NCI-H2029 treated with DMSO at 0.1 percent for 48 hours (cell line): ENCODE data around the gene PIM3.

Experiments used
- DNase-seq: peaks from one replicate; lab custom pipeline; 2025; lab: John Stamatoyannopoulos, UW

PIM3 gene

DNA sequence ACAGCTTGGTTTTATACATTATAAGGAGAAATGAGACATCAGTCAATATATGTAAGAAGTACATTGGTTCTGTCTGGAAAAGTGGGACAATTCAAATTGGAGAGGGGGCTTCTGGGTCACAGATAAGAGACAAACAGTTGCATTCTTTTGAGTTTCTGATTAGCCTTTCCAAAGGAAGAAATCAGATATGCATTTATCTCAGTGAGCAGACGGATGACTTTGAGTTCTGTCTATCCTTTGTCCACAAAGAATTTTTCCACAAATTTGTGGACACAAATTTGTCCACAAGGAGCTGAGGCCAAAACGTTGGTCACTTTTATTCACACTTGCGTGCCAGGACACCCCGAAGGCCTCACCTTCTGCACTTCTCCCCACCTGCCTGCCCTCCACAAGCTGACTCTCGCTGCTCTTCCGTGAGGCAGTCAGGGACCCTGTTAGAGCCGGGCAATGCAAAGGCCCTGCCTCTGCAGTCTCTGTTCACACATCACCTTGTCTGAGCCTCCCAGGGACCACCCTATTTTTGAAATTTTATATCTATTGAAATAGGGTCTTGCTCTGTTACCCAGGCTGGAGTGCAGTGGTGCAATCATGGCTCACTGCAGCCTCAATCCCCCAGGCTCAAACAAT, 31.4 kb downstream of the PIM3 start:
- DNase-seq, result no peak

DNA sequence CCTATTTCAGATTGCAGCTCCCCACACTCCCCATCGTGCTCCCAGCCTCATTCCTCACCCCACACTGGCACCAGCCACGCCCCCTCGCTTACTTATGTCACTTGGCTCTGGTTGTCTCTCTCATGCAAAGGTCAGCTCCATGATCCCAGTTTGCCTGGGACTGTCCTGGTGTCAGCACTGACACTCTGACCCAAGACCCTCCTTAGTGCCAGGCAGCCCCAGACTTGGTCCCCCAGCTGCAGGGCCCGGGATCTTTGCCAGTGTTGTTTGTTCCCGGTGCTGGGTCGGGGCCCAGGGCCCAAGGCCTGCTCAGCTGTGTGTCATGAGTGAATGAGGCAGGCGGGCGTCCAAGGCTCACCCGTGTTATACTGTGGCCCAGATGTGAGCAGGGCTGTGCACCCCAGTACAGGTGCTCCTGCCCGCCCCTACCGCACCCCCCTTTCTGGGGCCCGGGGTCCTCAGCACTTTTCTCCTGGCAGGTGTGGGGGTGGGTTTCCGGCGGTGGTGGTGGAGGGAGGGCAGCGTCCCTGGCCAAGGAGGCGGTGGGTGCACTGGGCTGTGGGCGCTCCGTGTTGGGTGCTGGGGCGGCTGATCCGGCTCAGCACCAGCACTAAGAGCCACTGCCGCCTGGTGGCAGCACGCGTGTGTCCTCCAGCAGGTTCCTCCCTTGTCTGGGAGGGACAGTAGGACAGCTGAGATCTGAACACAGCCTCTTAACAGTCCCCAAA, 32.5 kb downstream of the PIM3 start:
- DNase-seq, result no peak

DNA sequence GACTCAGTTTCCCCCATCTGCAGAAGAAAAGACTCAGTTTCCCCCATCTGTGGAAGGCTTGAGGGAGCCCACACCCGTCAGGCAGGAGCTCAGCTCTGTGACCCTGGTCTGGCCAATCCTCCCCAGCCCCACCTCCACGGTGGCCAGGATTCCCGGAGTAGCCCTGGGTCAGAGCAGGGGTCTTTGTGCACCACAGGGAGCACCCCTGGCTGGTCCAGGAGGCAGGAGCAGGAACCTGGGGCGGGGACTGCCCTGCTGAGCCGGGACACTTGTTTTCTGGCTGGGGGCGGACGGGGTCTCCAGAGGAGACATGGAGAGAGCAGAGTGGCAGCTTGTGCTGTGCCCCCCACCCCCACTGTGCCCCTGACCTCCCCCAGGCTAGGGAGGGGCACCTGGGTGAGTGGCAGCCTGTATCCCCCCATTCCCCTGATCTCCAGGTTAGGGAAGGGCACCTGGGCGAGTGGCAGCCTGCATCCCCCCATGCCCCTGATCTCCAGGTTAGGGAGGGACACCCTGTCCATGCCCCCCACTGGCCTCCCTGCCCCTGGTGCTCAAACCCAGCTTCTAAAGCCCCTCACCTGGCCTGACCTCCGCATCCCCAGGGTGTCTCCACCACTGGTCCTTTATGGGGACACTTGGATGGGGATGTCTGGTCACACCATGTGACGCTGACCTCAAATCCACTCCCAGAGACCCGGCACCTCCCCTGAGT, 33.2 kb downstream of the PIM3 start:
- no peak for DNase-seq

DNA sequence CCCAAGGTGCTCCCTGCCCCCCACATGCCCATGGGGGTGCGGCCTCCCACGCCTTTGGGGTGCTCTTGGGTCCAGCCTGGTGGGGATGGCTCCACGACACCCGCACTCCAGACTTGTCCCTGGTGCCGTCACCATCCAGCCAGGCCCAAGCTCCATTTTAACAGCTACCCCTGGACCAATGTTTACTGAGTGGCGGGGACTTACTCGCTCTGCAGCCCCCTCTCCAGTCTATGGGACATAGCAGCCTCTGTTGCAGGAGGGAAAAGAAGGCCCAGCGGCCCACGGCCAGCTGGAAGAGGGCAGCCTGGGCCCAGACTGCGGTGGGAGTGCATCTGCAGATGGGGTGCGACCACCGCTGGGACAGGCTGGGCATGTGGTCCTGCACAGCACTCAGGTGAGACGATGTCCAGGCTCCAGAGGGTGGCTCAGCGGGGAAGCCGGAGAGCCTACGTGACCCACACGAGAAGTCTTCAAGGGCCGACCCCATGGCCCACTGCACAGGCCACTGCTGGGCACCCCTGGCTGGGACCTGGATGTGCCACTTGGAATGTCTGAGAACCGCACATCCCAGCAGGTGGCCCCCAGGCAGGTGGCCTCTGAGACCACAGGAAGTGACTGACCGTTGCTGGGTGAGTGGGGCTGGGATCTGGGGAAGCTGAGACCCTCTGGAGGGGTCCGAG, 33.9 kb downstream of the PIM3 start:
- DNase-seq, result no peak

DNA sequence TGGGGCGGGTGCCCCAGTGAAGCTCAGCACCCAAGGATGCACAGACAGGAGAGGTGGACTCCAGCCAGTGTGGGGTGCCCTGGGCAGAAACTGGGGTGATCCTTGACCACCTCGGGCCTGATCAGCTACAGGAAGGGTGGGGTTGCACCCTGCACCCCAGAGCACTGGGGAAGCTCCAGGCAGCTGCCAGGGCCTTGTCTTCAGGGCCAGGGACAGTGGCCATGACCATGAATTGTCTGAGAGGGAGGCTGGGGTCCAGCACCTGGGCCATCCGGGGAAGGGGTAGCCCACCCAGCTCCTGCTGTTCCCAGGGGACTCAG, 34.4 kb downstream of the PIM3 start:
- no peak for DNase-seq

DNA sequence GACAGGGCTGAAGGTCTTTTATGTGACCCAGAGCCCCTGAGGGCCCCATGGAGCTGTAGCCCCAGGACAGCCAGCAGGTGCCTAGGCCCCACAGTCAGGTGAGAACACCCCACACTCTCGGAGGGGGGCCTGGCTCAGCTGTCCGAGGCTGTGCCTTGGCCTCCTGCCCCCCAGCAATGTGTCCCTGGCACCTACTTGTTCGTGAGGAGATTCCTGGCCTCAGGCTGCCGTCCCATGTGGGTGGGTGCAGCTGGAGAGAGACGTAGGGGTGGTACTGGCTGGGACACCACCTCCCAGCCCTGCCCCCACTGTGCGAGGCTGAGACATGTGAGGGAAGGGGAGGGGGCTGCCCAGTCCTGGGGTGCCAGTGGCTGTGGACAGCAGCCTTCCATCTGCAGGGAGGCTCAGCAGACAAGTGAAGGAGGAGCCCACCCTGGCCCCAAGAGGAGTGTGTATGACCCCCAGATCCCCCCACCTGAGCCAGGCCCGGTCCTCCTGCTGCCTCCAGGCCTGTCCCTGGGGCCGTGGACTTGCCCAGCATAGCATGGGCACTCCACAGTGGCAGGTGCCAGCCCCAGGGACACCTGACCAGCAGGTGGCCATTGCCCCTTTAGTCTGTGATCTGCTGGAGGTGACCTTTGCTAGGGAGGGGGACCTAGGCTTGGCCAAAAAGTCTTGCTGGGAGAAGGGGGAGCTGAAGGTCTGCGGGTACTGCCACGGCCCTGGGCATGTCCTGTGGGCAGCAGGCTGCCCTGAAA, 35.0 kb downstream of the PIM3 start:
- DNase-seq, result no peak

DNA sequence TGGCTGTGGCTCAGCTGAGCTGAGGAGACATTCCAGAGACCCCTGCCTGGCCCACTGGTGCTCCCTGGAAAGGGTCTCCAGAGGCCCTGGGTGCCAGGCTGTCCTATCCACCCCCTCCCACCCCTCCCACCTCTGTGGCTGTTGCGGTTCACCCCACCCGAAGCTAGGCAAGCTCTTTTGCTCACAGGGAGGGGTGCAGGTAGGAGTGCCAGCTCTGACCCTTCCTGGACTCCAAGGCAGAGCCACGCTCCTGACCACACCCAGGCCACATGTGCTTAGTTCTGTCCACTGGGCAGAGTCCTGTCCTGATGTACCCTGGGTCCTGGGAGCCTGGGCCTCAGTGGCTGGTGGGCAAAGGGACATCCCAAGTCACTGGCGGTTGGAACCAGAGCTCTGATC, 35.5 kb downstream of the PIM3 start:
- DNase-seq, result no peak

DNA sequence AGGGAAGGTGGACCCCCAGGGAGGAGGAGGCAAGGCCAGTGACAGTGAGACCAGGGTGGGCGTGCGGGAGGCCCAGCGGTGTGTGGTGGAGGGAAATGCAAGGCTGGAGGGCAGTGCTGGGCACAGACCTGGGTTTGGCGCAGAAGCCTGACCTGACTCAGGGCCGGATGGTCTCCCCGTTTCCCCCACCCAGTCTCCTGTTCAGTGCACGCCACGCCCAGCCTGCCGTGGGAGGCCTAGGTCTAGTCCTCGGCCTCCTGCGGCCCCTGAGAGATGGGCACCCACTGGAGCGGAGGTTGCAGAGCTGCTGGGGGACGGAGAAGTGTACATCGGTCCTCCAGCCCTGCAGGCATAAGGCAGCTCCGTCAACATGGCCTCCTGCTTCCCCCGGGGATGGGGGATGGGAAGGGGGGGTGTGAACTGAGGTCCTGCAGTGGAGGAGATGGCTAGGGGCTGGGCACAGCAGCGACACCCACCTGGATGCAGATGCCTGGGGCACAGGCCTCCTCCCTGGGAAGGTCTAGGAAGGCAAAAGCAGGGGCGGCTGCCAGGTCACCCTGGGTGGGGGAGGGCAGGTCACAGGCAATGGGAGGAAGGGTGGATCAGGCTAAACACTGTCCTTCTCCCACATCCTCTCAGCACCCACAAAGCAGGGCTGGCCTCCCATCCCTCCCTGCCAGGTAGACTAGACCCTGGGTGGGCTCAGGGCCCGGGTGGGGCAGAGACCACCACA, 36.1 kb downstream of the PIM3 start:
- no peak for DNase-seq

DNA sequence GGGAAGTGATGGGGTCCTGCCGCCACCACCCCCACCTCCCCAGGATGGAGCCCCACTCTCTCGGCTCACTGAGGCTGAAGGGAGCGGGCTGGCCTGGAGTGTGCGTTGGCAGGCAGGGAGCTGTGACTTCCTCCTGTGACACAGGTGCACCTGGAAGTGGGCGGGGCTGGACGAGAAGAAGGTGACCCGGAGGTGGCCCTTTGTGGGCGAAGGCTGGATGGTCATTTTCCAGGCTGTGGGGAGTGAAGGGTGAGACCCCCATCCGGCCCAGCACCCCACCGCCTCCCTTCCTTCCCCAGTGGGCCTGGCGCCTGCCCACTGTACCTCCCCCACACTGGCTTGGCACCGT, 36.7 kb downstream of the PIM3 start:
- no peak for DNase-seq

DNA sequence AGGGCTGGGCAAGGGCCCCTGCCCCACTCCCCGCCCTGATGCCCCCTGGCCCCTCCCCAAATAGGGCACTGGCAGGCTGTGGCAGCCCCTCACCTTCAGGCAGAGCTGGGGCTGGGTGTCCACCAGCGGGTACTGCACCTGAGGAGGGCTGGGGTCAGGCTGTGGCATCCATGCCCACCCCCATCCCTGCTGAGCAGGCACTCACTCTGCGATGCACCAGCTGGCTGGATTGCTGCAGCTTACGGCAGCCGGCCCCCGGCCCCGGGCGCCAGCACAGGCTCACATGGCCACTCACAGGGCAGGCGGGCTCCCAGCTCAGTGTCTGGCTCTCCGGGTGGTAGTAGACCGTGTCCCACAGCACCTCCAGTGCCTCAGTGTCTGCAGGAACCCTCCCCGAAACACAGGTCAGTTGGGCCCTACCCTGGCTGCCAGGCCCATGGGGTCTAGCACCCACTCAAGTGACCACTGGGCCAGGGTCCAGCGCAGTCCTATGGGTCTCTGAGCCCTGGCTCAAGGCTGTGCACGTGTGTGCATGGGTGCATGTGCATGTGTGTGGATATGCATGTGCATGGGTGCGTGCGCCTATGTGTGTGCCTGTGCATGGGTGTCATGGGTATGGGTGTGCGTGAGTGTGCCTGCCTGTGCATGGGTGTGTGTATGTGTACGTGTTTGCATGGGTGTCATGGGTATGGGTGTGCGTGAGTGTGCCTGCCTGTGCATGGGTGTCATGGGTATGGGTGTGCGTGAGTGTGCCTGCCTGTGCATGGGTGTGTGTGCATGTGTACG, 37.6 kb downstream of the PIM3 start:
- DNase-seq, result no peak

DNA sequence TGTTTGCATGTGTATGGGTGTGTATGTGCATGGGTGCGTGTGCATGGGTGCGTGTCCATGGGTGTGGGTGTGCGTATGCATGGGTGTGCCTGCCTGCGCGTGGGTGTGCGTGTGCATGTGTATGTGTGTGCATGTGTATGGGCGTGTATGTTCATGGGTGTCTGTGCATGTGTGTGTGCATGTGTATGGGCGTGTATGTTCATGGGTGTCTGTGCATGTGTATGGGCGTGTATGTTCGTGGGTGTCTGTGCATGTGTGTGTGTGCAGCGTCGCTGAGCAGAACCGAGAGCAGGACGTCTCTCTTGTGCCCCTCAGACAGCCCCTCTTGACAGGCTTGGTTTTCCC, 38.1 kb downstream of the PIM3 start:
- DNase-seq, result no peak

DNA sequence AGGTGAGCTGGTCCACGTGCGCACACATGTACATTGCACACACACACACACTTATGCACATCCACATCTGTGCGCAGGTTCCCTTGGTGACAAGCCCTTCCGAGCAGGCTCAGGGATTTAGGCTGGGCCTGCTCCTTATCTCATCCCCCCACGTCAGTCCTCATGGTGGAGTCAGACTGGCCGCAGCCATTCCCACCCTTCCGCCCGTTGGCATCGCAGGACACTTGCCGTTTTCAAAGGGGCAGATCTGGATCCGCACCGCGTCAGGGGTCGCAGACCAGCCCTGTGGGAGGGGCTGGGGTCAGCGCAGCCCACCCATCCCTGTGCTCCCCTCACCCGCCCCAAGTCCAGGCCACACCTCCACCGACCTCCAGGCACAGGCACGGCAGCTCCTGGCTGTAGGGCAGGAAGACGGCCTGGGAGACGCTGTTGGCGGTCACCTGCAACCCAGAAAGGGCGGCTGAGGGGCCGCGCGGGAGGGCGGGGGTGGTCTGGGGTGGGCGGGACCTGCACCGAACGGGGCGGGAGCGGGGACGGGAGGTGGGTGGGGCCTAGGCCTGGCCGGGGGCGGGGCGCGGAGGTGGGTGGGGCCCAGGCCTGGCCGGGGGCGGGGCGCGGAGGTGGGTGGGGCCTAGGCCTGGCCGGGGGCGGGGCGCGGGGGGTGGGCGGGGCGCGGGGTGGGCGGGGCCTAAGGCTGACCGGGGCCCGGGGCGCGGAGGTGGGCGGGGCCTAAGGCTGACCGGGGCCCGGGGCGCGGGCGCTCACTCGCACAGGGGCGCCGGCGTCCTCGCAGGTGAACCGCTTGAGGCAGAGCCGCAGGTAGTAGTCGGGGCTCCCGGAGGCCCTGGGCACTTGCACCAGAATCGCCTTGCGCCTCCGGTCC, 38.7 kb downstream of the PIM3 start:
- DNase-seq, result no peak

DNA sequence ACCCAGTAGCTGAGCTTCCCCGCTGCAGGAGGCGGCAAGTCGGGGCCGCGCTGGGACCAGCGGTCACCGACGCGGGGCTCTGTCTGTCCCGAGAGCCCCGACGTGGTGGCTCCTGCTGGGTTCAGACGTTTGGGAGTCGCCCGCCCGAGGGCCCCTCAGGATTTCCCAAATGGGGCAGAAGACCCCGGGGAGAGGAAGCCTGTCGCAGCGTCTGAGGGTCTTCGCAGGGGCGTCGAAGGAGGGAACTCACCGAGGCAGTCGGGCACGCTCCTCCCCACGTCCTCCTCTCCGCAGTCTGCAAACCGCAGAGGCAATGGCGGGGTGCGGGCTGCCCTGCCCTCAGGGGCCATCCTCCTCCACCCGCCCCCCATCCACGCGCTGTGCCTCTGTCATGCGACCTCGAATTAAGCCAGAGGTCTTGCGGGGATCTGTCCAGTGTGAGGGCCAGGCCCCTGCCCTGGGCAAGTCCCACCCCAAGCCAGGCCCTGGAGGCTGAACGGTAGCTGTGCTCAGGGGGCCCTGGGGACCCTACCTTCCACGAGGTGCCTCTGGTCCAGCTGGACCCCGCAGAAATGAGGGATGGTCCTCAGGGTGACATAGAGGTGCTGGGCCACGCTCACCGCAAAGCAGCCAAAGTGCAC, 39.5 kb downstream of the PIM3 start:
- DNase-seq, result no peak

DNA sequence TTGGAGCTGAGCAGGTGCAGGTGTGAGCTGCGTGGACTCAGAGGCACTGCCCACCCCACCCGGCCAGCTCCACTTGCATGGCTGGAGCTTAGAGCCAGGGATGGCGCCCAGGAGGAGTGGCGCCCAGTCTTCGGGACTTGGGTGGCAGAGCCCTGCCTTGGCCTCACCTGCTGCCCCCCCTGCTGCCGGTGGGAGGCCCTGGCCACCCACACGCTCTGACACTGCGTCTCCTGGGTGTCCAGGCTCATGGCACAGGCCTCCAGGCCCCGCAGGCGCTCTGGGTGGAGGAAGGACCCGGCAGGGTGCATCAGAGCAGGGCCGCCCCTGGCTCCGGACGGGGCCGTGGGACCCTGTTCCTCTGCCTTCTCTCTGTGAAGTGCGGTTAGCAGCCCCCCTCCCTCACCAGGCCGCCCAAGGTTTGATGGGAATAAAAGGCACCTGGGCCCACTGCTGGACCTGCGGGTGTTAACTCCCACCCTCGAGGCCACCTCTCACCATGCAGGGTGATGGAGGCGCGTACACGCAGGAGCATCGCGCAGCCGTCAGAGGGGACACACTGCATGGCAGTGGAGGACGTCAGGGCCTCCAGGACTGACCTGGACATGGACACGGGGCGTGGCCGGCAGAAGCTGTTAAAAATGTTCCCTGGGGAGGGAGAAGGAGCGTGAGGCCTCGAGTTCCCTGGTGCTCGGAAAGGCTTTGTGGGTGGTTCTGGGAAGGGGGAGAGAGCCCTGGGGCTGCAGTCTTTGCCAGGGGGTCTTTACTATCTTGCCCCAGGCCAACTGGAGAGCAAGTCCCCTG, 40.2 kb downstream of the PIM3 start:
- DNase-seq, result no peak

DNA sequence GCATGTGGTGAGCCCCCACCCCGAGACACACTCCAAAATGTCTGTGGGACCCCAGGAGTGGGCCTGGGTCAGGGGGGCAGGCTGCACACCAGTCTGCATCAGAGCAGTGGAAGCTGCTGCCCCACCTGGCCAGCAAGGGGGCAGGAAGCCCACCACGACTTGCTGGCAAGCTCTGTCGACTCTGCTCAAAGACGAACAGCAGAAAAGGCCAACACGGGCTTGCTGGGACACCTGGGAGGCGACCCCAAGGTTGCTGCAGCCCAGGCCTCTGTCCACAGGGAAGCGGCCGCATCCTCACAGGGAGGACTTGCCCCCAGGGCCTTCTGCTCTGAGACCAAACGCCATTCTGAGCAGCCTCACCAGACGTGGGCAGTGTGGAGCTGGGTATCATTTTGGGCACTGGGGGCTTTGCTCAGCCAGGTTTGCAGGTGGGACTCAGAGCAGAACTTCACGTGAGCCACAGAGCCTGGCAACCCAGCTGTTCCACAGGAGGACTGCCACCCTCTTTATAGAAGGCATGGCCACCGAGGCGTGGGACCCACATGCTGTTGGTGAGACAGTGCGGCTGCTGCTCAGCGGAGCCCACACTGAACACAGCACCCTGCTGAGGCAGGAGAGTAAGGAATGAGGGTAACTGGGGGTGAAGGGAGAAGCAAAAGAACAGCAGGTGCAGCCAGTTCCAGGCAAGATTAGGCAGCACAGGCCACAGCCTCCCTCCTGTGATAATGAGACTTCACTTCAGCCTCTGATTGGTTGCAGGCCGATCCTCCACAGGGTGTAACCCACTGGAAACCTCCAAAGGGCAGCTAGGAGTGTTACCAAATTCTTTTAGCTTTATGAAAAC, 41.0 kb downstream of the PIM3 start:
- no peak for DNase-seq

DNA sequence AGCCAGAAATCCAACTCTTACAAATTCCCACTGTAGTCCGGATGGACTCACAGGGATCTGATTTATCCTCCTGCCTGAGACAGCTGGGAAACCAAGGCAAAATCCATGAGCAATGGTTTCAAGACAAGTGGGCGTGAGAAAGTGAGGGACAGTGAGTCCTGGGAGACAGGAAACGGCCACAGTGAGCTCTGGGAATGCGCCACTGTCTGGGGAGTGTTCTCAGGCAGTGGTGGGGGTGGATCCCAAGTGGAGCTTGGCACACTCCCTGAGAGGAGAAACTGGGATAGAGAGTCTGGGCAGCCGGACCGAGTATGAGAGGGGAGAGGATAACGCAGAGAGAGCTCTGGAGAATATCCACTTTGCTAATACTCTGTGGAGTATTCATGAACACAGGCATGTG, 42.2 kb downstream of the PIM3 start:
- no peak for DNase-seq

DNA sequence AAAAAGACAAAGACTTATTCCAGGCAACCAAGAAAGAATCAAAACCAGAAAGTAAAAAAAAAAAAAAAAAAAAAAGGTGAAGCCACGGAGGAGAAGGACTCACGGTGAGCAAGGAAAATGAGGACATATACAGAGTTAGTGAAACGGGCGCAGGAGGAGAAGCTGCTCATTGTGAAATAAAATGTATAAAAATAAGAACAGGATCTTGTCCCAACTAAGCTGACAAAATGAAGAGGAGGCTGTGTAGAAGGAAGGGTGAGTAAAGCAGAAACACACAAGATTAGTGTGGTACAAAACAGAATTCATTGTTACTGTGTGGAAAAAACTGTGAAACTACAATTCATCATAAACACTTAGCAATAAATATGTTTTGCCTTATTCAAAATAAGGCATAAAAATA, 44.3 kb downstream of the PIM3 start:
- DNase-seq, result no peak

DNA sequence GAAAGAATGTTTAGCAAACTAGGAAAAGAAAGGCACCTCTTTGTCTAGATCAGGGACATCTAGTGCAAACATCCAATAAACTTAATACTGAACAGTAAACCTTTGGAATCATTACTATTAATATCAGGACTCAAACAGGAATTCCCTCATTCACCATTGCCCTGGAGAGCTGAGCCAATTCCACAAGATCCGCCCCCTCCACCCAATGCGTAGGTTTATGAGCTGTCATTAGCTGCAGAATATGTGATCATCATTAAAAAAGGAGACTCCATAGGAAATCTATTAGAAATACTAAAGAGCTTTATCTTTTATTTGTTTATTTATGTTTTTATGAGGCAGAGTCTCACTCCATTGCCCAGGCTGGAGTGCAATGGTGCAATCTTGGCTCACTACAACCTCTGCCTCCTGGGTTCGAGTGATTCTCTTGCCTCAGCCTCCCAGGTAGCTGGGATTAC, 46.5 kb downstream of the PIM3 start:
- DNase-seq, result no peak
